Epithelial cell of proximal tubule (primary cell): Measurements from ENCODE around the gene SLC5A2. TPM values are rescaled to one million over a fixed set of nuclear protein-coding genes. Genes with fewer than 3 reads are reported as not detected.

Source experiments
- DNase-seq: peaks from one replicate; pipeline ENCODE4 v3.0.0-alpha.2; 2011; ENCODE audit warnings: low read depth
- H3K4me3 ChIP-seq: 2 replicates; pipeline ENCODE4 v1.5.1; 2011; ENCODE audit warnings: low read depth, mild to moderate bottlenecking, low read length
- CTCF ChIP-seq: conservative IDR thresholded peaks from 2 replicates; pipeline ENCODE4 v1.5.1; 2012; ENCODE audit warnings: low read depth, mild to moderate bottlenecking, low read length
- total RNA-seq: library from RNA; depleted of rRNA; stranded (reverse); fragments of >200 nt; gene quantifications from 2 replicates; pipeline ENCODE4 v1.2.3, GENCODE V29; 2015

SLC5A2 gene
- total RNA-seq, 1 donor from 2014 or later: not detected

- H3K4me3 ChIP-seq: no peak overlapping the region
- no peak for TF ChIP-seq CTCF
- no peak for DNase-seq
Measured at GRCh38 chr16:31474173-31474714, 8.7 kb upstream of the SLC5A2 start.

- TF ChIP-seq CTCF: no peak
- H3K4me3 ChIP-seq: no peak overlapping the region
- DNase-seq: no peak
Measured at GRCh38 chr16:31474773-31475738, 7.9 kb upstream of the SLC5A2 start.

GRCh38 chr16:31475946-31476302, 7.0 kb upstream of the SLC5A2 start:
- no peak overlapping the region for H3K4me3 ChIP-seq
- TF ChIP-seq CTCF: no peak
- DNase-seq: no peak

GRCh38 chr16:31476303-31477219, 6.4 kb upstream of the SLC5A2 start:
- no peak for DNase-seq
- peak overlapping the region; percentile 40 for H3K4me3 ChIP-seq
- TF ChIP-seq CTCF: no peak

- no peak for TF ChIP-seq CTCF
- DNase-seq: no peak
- peak overlapping the region; percentile 15 for H3K4me3 ChIP-seq
Measured at GRCh38 chr16:31477220-31478216, 5.4 kb upstream of the SLC5A2 start.

GRCh38 chr16:31478956-31479355, 4.0 kb upstream of the SLC5A2 start:
- TF ChIP-seq CTCF: no peak
- DNase-seq: no peak
- H3K4me3 ChIP-seq: no peak overlapping the region
